Activated T-cell treated with anti-CD3 and anti-CD28 coated beads for 1 hour (primary cell): Measurements from ENCODE around the gene BCKDHA.
"Not testable (repeated sequence)": the region's sequence is repeated elsewhere in the genome, so short reads cannot be mapped to it uniquely, and the experiment has no call there.

Experiments
- DNase-seq: peaks from one replicate; pipeline ENCODE4 v3.0.0-alpha.2; 2020; ENCODE audit warnings: low read depth

BCKDHA gene

DNA sequence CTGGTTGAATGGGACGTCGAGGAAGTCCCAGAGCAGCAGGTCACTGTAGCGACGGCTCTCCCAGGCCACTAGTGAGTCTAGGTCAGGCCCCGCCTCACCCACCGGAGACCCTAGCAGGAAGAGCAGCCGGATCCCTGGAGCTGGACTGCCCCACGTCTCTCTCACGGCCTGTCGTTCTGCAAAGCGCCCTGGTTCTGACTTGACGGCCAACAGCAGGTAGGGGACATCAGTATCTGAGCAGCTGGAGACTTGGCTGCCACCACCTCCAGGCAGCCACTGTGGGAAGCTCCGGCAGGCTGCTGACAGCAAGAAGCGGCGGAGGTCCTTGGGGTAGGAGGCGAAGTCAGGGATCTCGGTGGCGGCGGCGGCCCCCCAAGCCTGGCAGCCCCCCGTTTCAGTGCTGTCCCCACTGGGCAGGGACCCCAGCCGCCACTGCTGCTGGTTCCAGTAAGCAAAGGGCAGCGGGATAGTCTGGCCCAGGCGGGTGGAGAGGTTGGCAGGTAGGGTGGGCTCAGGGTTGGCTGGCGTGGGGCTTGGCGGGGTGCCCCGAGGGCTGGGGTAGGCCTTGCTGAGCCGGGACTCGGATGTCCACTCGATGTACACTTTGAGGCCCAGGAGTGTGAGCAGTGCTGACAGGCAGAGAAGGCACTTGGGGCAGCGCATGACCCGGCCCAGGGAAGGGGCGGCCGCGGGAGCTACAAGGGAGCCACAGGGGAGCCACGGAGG, 28.7 kb downstream of the BCKDHA start:
- no peak for DNase-seq

DNA sequence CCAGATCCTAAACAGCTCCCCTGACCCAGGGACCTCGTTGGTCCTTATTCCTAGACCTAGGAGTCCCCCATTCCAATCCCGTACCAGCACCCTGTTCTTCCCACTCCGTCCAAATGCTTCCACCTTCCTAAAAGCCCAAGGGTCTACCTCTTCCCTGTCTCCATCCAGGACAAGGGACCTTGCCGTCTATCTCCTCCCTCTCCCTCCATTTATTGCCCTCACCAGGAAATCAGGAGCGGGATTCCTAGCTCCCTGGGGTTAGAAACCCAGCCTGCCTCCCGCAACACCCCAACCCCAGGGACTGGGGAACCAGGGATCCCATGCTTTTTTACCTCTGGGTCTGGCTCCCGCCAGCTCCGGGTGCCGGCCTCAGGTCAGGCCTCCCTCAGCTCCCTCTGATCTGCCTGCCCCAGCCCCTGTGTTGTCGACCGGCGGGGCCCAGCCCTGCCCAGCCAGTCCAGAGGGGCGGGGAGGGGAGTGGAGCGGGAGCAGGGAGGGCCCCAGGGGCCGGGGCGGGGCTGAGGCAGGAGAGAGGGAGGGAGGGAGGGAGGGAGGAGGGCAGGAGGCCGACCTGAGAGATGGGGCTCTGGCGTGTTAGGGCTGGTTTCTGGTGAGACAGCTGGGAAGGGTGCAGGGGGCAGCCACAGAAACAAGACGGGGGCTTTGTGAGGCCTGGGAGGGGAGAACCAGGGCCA, 29.5 kb downstream of the BCKDHA start, which contains the start of gene B3GNT8:
TSS of gene B3GNT8 (minus strand) at position 423 of the 695 bp plus-strand sequence. CDS start 596 bp downstream, outside the sequence.
- DNase-seq: peak; percentile 23

DNA sequence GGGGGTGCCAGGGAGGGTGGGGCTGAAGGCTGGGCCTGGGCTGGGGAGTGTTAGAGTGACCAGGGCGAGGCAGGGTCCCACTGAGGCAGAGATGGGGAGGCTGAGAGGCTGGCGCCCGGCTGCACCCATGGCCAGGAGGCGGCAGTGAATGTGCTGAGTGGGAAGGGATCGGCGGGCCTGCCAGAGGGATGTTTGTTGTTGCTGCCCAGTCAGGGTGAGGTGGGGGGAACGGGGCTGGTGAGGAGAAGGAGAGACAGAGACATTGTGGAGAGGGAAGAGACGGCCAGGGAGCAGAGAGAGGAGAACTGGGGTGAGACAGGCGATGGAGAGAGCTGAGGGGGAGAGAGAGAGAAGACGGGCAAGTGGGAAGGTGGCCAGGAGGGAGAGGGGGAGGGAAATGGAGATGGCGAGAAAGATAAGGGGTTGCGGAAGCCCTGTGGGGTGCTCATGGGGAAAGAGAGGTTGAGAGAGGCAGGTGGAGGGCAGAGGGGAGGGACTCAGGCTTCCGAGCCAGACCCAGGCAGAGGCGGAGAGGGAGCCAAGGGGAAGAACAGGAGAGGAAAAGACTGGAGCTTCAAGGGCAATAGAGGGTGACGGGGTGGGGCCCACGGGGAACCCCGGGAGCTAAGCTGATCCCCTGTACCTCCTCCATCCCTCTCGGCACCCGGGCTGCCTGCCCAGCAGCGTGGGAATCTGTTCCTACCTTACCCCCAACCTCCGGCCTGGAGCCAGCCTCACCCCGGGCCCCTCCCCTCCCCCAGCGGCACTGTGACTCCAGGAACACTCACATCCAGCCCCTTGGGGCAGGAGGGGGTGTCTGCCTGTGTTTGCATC, 30.2 kb downstream of the BCKDHA start:
- DNase-seq: peak; percentile 12

DNA sequence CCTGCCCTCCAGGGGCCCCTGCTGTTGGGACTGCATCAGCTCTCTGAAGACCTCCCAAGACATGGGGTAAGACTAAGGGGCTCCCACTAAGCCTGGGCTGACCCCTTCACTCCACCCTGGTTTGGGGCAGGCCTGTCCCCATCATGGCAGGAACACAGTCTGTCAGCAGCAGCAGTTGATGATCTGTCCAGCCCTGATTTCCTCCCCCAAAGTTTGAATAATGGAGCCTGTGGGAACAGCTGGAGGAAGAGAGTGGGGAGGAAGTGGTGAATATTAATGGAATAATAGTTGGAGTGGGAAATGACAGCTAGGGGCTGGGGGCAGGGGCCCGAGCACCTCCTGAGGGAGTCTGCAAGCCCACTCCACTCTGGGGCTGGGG, 30.9 kb downstream of the BCKDHA start:
- no peak for DNase-seq

DNA sequence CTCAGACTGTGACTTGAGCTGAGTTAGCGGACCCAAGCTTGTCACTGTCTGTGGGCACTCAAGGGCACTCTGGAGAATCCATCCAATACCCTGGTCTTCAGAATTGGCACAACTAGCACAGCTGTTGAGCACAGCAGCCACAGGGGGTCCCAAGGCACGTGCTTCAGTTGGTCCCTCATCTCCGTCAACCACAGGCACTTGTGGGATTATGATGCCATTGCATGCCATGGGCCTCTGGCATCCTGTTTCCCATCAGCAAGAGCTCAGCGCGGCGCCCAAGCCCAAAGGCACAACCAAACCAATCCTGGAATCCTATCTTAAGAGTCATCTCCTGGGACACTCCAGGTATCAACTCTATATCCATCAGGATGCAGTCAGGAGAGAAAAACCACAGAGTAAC, 33.3 kb downstream of the BCKDHA start:
- no peak for DNase-seq

DNA sequence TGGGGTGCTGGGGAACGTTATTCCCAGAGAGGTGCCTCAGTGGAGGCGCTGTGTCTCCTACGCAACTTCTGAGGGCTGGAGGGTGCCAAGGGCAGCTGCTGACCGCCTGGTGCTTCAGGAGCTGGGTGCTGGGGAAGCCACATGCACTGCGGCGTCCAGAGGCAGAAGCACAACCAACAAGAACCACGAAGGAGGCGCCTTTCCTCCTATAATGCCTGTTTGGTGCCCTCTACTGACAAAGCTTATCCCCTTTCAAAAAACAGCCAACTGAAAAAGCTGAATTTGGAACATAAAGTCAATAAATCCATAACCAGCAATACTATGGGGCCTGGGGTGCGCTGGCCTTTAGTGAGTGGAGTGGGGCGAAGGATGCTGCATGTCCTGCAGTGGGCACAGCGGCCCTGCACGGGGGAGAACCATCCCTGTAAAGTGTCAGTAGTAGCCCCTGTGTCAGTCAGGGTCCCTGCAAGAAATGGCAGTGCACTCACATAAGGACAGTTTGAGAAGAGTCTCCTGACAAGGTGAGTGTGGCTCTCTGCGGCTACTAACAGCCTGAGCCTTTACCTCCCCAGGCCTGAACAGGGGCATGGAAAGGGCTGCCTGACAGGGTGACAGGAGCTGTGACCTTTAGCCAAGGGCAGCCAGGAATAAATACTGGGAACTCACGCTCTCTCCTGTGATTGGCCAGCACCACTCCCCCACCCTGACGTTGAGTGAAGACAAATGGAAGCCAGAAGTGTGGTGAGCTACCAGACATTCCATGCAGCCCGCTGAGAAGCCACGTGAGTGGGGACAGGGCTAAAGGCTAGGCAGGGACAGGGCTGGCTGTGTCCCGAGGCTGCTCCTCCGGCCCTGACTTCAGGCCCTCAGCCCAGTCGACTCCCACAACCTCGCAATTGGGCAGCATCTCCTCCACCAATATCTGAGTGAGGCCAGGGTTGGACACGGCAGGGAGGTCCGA, 34.1 kb downstream of the BCKDHA start:
- DNase-seq: no peak

DNA sequence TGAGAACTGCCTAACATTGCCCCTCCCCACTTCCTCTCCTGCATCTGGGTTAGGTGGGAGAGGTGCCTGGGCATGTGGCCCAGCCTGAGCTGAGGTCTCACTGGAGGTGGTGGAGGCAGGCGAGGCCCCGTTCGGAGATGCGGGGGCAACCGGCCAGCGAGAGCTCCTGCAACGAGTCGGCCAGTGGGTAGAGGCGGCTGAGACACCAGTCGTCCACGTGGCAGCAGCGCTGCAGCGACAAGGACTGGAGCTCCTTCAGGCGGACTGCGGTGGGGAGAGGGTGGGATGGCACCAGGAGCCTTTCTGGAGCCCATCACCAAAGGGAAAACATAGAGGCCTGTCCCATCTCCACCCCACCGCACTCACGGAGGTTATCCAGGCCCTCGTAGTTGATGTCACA, 35.6 kb downstream of the BCKDHA start:
- DNase-seq: no peak

DNA sequence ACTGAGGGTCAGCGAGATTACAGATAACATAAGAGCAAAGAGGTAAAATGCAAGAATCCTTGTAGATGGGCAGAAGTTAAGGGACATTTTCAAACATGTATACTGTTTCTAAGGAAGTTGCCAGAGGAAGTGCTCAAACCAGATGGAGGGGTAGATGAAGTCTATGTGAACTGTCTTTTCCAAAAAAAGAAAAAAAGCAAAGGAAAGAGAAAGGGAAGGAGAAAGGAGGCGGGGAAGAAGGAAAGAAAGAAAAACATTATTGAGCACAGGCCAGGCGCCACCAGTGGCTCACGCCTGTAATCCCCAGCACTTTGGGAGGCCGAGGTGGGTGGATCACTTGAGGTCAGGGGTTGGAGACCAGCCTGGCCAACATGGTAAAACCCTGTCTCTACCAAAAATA, 36.8 kb downstream of the BCKDHA start:
- DNase-seq: no peak

DNA sequence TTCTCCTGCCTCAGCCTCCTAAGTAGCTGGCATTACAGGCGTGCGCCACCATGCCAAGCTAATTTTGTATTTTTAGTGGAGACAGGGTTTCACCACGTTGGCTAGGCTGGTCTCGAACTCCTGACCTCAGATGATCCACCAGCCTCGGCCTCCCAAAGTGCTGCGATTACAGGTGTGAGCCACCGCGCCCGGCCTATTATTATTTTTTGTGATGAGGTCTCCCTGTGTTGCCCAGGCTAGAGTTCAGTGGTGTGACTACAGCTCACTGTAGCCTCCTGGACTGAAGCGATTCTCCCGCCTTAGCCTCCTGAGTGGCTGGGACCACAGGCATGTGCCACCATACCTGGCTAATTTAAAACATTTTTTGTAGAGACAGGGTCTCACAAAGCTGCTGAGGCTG, 37.8 kb downstream of the BCKDHA start:
- DNase-seq: not testable (repeated sequence)

DNA sequence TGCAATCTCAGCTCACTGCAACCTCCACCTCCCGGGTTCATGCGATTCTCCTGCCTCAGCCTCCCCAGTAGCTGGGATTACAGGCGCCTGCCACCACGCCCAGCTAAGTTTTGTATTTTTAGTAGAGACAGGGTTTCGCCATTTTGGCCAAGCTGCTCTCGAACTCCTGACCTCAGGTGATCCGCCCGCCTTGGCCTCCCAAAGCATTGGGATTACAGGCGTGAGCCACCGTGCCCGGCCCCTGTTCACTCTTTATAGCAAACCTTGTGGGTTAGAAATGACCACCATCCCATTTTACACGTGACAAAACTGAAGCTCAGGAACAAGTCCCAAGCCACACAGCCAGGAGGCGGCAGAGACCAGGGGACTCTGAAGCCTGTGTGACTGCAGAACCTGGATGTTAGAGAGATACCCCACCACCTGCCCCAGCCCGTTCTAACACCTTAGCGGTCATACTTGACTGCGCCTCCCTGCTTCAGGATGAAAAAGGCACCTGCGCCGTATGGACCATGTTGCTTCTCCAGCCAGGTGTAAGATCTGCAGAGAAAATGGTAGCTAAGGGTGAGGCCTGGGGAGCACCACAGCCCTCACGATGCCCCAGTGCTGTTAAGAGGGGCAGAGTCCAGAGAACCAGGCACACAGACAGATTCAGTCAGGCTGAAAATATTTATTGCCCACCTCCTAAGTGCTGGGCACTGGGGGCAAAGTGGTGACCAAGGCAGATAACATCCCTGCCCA, 38.5 kb downstream of the BCKDHA start:
- DNase-seq: no peak

DNA sequence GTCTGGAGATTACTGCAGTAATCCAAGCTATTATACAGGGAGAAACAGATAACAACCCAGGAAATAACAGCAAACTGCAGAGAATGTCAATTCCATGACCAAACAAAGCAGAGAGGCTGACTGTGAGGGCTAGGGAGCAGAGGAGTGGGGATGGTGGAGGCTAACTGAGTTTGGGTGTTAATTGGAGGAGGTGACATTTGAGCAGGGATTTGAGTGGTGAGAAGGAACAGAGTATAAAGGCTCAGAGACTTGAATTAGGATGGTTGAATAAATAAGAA, 39.0 kb downstream of the BCKDHA start:
- no peak for DNase-seq

DNA sequence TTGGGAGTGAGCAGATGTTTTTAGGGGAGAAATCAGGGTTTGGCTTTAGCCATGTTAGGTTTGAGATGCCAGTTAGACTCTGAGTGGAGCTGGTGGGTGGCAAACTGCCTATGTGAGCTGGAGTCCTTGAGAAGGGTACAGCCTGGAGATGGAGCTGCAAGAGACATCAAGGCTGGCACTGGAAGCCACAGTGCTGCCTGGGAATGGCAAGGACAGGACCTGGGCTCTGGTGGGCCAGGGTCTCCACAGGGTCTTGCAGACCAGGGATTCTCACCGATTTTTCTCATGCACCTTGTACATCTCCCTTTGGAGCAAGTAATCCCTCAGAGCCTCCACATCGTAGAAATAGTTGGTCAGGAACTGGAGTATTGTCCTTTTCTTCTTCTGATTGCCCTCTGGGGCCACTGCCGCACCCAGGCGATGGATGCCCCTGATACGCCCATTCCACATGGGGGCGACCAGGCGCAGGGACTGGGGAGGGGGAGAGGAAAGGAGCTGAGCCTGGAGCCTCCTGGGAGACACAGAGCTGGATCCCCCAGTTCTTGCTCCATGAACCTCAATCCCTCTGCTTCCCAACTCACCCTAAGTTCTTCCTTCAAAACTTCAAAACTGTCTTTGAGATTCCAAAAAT, 40.4 kb downstream of the BCKDHA start:
- DNase-seq: no peak

DNA sequence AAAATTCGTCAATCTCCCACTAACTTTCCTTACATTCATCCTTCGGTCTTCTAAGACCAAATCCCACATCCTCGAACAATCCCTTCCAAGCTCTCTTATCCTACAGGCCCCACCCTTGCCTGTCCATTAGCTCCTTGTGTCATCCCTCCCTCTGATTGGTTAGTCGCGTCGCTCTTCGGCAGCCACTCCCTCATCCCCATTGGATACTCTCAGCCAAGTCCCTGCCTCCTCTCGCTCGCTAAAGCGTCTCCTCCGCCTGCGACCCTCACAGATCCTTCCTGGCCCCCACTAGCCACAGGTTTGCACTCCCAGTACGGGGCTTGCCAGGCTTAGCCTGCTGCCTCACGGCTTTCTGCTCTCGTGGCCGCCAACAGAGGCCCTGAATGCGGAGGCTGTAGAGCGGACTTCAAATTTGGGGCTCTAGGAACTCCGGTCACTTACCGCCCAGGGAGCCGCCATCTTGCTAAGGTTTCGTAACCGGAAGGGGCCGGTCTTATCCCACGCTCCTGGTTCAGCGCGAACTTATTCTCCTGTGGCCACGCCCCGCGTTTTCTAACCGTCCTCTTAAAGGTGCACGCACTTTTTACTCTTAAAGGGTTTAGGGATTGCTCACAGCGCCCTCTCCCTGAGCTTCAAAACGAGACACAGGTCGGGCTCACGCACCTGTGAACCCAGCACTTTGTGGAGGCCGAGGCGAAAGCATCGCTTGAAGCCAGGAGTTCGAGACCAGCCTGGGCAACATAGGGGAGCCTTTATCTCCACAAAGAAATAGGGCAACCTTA, 42.0 kb downstream of the BCKDHA start, which contains the start of gene DMAC2:
TSS of gene DMAC2 (minus strand) at position 472 of the 782 bp plus-strand sequence. CDS start at position 459, 13 bp downstream.
- DNase-seq: peak; percentile 90

DNA sequence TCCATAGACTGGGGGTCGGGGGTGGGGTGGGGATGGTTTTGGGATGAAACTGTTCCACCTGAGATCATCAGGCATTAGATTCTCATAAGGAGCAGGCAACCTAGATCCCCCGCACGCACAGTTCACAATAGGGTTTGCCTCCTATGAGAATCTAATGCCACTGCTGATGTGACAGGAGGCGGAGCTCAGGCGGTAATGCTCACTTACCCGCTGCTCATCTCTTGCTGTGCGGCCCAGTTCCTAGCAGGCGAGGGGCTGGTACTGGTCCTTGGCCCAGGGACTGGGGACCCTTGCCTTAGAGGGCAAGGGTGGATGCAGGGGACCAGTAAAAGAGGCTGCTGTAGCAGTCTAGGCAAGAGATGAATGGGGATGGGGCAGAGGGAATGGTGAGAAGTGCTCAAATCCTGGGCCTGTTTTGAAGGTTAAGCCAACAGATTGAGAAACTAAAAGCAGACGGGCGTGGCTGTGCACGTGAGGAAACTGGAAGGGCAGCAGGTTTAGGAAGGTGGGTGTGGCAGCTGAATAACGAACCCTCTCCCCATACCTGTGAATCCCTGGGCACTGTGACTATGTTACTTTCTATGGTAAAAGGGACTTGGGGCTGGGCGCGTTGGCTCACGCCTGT, 43.8 kb downstream of the BCKDHA start:
- DNase-seq: no peak

DNA sequence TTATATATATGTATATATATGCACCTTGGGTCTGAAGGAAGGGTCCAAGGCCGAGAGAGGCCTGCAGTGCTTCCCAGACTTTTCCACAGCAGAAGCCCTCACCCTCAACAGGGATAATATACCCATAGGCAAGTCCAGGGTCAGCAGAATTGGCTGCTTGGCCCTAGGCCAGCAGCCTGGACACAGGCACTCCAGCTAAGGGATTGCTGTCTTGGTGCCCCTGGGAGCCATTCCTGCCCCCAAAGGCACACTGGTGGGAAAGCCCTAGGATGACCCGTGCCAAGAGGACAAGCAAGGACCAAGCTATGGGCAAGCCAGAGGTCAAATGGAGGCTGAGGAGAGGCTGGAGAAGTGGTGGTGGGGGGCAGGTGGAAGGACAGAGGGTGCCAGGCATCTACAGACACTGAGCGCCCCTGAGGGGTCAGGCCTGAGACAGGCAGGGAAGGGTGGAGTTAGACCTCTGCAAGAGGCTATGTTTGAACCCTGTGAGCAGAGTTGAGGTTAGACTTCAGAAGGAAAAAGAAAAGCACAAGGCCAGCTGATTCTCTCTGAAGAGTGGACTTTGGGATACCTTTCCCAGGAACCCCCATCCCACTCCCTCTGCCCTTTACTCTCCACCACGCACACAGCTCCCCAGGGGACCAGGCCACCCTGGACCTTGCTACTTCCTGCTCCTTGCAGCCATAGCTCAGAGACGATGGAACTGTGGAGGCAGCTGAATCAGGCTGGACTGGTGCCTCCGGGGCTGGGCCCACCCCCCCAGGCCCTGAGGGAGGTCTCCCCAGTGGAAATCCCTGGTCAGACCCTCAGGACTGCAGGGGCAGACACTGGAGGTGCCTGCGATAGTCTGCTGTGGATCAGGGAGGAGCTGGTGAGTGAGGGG, 45.1 kb downstream of the BCKDHA start, which contains the start of gene ERICH4:
TSS of gene ERICH4 (plus strand) at position 684 of the 883 bp plus-strand sequence. CDS start at position 698, 14 bp downstream.
- DNase-seq: no peak

DNA sequence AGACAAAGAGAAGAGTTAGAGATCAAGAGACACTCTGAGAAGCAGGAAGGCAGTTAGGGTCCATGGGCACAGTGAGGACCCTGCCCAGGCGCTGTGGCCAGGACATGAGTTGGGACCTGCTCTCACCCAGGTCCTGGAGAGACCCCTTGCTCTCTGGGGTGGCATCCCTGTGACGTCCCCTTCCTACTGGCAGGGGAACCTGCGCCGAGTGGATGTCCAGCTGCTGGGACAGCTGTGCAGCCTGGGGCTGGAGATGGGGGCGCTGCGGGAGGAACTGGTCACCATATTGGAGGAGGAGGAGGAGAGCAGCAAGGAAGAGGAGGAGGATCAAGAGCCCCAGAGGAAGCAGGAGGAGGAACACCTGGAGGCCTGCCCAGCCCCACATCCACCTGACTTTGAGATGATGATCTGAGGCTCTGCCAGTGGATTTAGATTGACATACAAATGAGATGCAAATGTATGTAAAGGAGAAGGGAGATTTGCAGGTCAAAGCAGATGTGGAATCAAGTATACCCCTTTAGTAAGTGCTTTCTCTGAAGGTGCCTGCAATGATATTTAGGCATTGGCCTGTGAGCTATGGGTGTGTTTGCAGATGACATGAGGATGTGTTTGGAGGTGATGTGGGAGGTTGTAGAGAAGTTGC, 46.3 kb downstream of the BCKDHA start:
- DNase-seq: no peak

DNA sequence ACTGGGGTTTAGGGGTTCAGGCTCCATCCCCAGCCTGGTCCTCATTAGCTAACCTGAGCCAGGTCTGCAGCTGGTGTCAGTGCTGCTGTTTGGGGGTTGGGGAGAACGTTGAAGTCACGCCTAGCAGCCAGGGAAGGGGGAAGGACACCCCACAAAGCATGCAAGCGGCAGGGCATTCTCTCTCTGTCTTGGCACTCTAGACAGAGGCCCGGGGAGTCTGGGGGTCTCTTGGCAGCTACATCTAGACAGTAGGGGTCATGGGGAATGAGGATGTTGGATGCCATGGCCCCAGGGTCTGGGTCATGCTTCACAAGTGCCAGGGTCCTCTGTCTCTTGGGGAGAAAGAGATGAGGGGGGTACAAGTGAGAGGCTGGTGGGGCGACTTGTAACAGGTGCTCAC, 48.0 kb downstream of the BCKDHA start:
- DNase-seq: no peak
